Metanephros (tissue), 1 donor: ENCODE results near the gene SLC9B1. TPM values are rescaled to one million over a fixed set of nuclear protein-coding genes. Genes with fewer than 3 reads are reported as not detected.

Source experiments
- total RNA-seq: library from RNA; depleted of rRNA; stranded (reverse); fragments of >200 nt; gene quantifications from one replicate; pipeline ENCODE4 v1.2.3, GENCODE V29; 2014

The SLC9B1 gene
- total RNA-seq = 5.0 TPM

GRCh38 chr4:103019308-103020124 is at the start of gene SLC9B1:
Gene SLC9B1, minus strand, starts transcription at chr4:103019705. Its CDS starts 27,994 bp downstream, at chr4:102991711.

GRCh38 chr4:102868781-102869568 is 150.5 kb downstream of the SLC9B1 start, which contains the start of gene CISD2:
Gene CISD2, plus strand, starts transcription at chr4:102868992. Its CDS starts 93 bp downstream, at chr4:102869085.

Other genes with a start within 250 kb of the SLC9B1 start
- 382 TPM for gene UBE2D3, start 192.2 kb downstream of the SLC9B1 start, total RNA-seq
- gene CISD2, start 150.7 kb downstream of the SLC9B1 start, total RNA-seq = 33.5 TPM
- gene SLC9B2, start 57.1 kb upstream of the SLC9B1 start, total RNA-seq = 15.2 TPM
- gene BDH2, start 80.1 kb upstream of the SLC9B1 start, total RNA-seq = 113 TPM
- gene CENPE, start 178.6 kb upstream of the SLC9B1 start, total RNA-seq = 5.2 TPM